HFFc6 (cell line): ENCODE measurements around the gene CLPTM1L. TPM values are rescaled to one million over a fixed set of nuclear protein-coding genes. Genes with fewer than 3 reads are reported as not detected.
"Not testable (repeated sequence)": the region's sequence is repeated elsewhere in the genome, so short reads cannot be mapped to it uniquely, and the experiment has no call there.

ENCODE experiments used
- DNase-seq: peaks from one replicate; pipeline ENCODE4 v3.0.0-alpha.2; 2018
- H3K27ac Mint-ChIP-seq: 2 replicates; pipeline ENCODE4 v1.8.0; 2020; ENCODE audit warnings: mild to moderate bottlenecking, mixed read lengths
- H3K27me3 Mint-ChIP-seq: 2 replicates; pipeline ENCODE4 v1.8.0; 2021; ENCODE audit warnings: mild to moderate bottlenecking, moderate library complexity, mixed read lengths; ENCODE audit not compliant: insufficient read depth
- H3K36me3 Mint-ChIP-seq: 2 replicates; pipeline ENCODE4 v1.8.0; 2021; ENCODE audit warnings: low read depth, mixed read lengths
- H3K4me1 Mint-ChIP-seq: 2 replicates; pipeline ENCODE4 v1.8.0; 2020; ENCODE audit warnings: low read depth, mixed read lengths
- H3K4me3 Mint-ChIP-seq: 2 replicates; pipeline ENCODE4 v1.8.0; 2020; ENCODE audit warnings: mild to moderate bottlenecking, moderate library complexity, mixed read lengths
- H3K9me3 Mint-ChIP-seq: 2 replicates; pipeline ENCODE4 v1.8.0; 2020; ENCODE audit warnings: mild to moderate bottlenecking, mixed read lengths
- total RNA-seq, 6 experiments: library from RNA; stranded (reverse); fragmentation: NEBNext Ultra II Directional; extraction: Animal tissue kit (Norgen Biotek cat#: 25700); gene quantifications; 2 replicates in 1 of 6; 3 replicates in 5 of 6; pipeline ENCODE4 v1.2.3, GENCODE V29; 2021
- TF ChIP-seq, protein P1 (sequence below): fragments of 200-600 bp; sonication (generic); IDR thresholded peaks from 2 replicates; pipeline ENCODE4 v1.5.0; 2021; ENCODE audit warnings: antibody characterized with exemption, mild to moderate bottlenecking

The CLPTM1L gene
- total RNA-seq, 6 experiments from 2014 or later, result 119 to 164 (median 143) TPM

DNA sequence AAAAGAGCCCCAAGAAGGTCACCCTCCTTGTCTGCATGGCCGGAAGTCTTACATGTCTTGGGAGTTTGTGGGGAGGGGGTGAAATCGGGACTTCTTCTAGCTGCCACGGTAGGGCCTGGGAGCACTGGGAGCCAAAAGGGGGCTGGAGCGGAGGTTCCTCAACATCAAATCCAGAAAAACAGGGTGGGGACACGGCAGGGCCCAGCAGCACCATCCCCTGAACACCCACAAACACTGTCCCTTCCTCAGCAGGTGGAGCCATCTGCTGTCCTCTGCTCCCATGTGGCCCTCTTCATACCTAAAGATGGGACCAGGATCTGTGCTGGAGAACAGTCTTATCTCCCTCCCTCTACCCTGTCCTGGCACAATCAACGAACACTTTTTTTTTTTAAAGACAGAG lies 52.8 kb downstream of the CLPTM1L start:
- Mint-ChIP-seq H3K4me3 (no peak overlapping the region), H3K27ac (no peak overlapping the region), H3K36me3 (peaks cover 10% of the 10 kb centered on the region; the same call in 1 of the 2 replicates), H3K9me3 (peaks cover 31% of the 10 kb centered on the region), H3K4me1 (no peaks in the 10 kb centered on the region), H3K27me3 (peaks cover 16% of the 10 kb centered on the region)
- DNase-seq, result no peak
- TF ChIP-seq, protein P1, sequence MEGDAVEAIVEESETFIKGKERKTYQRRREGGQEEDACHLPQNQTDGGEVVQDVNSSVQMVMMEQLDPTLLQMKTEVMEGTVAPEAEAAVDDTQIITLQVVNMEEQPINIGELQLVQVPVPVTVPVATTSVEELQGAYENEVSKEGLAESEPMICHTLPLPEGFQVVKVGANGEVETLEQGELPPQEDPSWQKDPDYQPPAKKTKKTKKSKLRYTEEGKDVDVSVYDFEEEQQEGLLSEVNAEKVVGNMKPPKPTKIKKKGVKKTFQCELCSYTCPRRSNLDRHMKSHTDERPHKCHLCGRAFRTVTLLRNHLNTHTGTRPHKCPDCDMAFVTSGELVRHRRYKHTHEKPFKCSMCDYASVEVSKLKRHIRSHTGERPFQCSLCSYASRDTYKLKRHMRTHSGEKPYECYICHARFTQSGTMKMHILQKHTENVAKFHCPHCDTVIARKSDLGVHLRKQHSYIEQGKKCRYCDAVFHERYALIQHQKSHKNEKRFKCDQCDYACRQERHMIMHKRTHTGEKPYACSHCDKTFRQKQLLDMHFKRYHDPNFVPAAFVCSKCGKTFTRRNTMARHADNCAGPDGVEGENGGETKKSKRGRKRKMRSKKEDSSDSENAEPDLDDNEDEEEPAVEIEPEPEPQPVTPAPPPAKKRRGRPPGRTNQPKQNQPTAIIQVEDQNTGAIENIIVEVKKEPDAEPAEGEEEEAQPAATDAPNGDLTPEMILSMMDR, result no peak

DNA sequence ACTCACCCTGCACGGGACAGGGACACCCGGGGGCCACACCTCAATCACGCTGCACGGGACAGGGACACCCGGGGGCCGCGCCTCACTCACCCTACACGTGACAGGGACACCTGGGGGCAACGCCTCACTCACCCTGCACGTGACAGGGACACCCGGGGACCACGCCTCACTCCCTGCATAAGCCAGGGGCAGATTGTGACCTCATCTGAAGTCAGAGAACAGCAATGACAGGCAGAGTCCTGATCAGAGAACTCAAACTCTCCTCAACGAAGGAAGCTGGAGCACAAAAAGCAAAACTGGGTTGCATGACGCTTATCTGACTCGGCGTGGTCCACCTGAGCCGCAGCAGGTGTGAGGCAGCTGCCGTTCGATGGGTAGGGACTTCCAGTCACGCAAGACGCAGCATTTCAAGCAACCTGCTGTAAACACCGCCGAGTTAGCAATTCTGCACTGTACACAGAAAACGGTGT lies 53.3 kb downstream of the CLPTM1L start:
- Mint-ChIP-seq H3K4me3 (no peak overlapping the region), H3K4me1 (no peaks in the 10 kb centered on the region), H3K36me3 (peaks cover 10% of the 10 kb centered on the region; the same call in 1 of the 2 replicates), H3K9me3 (peaks cover 34% of the 10 kb centered on the region), H3K27me3 (peaks cover 15% of the 10 kb centered on the region), H3K27ac (no peak overlapping the region)
- no peak for DNase-seq
- TF ChIP-seq, protein P1, result no peak

DNA sequence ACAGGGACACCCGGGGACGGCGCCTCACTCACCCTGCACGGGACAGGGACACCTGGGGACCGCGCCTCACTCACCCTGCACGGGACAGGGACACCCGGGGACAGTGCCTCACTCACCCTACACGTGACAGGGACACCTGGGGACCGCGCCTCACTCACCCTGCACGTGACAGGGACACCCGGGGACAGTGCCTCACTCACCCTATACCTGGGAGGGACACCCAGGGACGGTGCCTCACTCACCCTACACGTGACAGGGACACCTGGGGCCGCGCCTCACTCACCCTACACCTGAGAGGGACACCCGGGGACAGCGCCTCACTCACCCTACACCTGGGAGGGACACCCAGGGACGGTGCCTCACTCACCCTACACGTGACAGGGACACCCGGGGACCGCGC lies 53.9 kb downstream of the CLPTM1L start:
- H3K4me1 Mint-ChIP-seq, H3K36me3 Mint-ChIP-seq, DNase-seq, H3K4me3 Mint-ChIP-seq, H3K27ac Mint-ChIP-seq: not testable (repeated sequence)
- peaks cover 17% of the 10 kb centered on the region for H3K27me3 Mint-ChIP-seq
- peaks cover 35% of the 10 kb centered on the region for H3K9me3 Mint-ChIP-seq

DNA sequence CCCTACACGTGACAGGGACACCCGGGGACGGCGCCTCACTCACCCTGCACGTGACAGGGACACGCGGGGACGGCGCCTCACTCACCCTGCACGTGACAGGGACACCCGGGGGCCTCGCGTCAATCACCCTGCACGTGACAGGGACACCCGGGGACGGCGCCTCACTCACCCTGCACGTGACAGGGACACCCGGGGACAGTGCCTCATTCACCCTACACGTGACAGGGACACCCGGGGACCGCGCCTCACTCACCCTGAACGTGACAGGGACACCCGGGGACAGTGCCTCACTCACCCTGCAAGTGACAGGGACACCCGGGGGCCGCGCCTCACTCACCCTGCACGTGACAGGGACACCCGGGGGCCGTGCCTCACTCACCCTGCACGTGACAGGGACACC lies 55.3 kb downstream of the CLPTM1L start:
- H3K4me3 Mint-ChIP-seq, H3K36me3 Mint-ChIP-seq, DNase-seq, H3K4me1 Mint-ChIP-seq, H3K27ac Mint-ChIP-seq: not testable (repeated sequence)
- Mint-ChIP-seq H3K9me3 (peaks cover 36% of the 10 kb centered on the region), H3K27me3 (peaks cover 18% of the 10 kb centered on the region)

DNA sequence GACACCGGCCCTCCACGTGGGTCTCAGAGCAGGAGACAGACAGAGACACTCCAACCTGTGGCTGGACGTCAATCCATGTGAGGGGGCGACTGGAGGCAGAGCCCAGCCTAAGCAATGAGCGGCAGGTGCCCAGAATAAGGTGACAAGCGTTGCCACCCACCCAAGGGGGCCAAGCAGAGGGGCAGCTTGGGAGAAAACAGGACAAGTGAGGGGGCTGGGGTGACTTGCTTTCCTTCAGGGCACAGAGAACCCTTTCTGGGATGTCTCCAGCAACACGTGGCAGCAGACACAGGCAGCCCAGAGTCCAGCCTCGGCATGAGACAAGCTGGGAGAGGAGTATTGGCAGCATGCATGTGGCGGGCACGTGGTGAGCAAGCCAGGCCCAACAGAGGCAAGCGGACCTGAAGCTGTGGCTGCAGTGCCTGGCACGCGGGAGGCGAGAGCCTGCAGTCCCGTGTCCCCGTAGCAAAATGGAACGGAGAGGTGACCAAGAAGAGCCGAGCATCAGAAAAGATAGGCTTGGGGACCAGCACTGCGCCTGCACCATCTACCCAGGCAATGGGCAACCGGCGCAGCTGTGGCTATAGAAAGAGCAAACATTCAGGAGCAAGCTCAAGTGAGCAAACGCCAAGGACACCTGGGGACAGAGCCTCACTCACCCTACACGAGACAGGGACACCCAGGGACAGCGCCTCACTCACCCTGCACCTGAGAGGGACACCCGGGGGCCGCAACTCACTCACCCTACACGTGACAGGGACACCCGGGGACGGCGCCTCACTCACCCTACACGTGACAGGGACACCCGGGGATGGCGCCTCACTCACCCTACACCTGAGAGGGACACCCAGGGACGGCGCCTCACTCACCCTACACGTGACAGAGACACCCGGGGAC lies 56.2 kb downstream of the CLPTM1L start:
- TF ChIP-seq, protein P1, result no peak
- no peak overlapping the region for H3K4me3 Mint-ChIP-seq
- peaks cover 40% of the 10 kb centered on the region for H3K9me3 Mint-ChIP-seq
- DNase-seq, result no peak
- peaks cover 10% of the 10 kb centered on the region; the same call in 1 of the 2 replicates for H3K36me3 Mint-ChIP-seq
- peaks cover 21% of the 10 kb centered on the region for H3K27me3 Mint-ChIP-seq
- H3K4me1 Mint-ChIP-seq, result no peaks in the 10 kb centered on the region
- H3K27ac Mint-ChIP-seq, result no peak overlapping the region

DNA sequence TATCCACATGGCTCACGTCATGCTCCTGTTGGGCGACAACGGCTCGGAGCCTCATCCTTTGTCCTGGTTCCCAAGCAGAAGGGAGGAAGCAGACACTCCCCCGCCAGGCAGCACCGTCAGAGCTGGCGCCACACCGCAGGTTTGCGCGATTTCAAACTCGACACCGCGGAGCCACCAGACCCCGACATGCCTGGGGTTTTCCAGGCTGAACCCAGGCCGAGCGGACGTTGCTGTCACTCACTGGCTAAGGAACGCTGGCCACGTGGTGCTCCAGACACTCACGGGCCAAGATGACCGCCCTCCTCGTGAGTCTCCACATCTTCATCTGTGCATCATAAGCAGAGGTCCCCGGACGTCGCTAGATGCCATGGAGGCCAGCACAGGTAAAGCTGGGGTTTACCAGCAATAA lies 59.0 kb downstream of the CLPTM1L start:
- no peak overlapping the region for H3K4me3 Mint-ChIP-seq
- H3K4me1 Mint-ChIP-seq, result no peaks in the 10 kb centered on the region
- peaks cover 10% of the 10 kb centered on the region; the same call in 1 of the 2 replicates for H3K36me3 Mint-ChIP-seq
- no peak for DNase-seq
- peaks cover 30% of the 10 kb centered on the region for H3K9me3 Mint-ChIP-seq
- TF ChIP-seq, protein P1, result no peak
- H3K27ac Mint-ChIP-seq, result no peak overlapping the region
- peaks cover 26% of the 10 kb centered on the region for H3K27me3 Mint-ChIP-seq
